Astrocyte (in vitro differentiated cells and primary cell): ENCODE results near the gene NNAT. TPM values are rescaled to one million over a fixed set of nuclear protein-coding genes. Genes with fewer than 3 reads are reported as not detected.

Source experiments
- DNase-seq: peaks from one replicate; pipeline ENCODE4 v3.0.0-alpha.2; 2010; ENCODE audit warnings: low read depth
- FAIRE-seq: peaks from 2 replicates; lab custom pipeline; 2011; peaks lifted over from hg19 to GRCh38; lab: Jason Lieb, UNC
- H2AFZ ChIP-seq: 2 replicates; pipeline ENCODE4 v1.6.0; 2012; ENCODE audit warnings: low read depth, low read length, inconsistent platforms
- H3K27ac ChIP-seq: 2 replicates; pipeline ENCODE4 v1.5.1; 2011; ENCODE audit warnings: low read depth, low read length, inconsistent platforms
- H3K27me3 ChIP-seq: 2 replicates; pipeline ENCODE4 v1.6.0; 2011; ENCODE audit warnings: low read length, inconsistent platforms; ENCODE audit not compliant: insufficient read depth
- H3K36me3 ChIP-seq: 2 replicates; pipeline ENCODE4 v1.5.1; 2011; ENCODE audit warnings: low read length, inconsistent platforms; ENCODE audit not compliant: insufficient read depth
- H3K4me1 ChIP-seq: 2 replicates; pipeline ENCODE4 v1.5.1; 2011; ENCODE audit warnings: low read length, inconsistent platforms; ENCODE audit not compliant: insufficient read depth
- H3K4me2 ChIP-seq: 2 replicates; pipeline ENCODE4 v1.6.0; 2012; ENCODE audit warnings: low read length, inconsistent platforms
- H3K4me3 ChIP-seq: 2 replicates; pipeline ENCODE4 v1.5.1; 2011; ENCODE audit warnings: low read depth, mild to moderate bottlenecking, low read length, inconsistent platforms; ENCODE audit not compliant: insufficient read depth
- H3K79me2 ChIP-seq: 2 replicates; pipeline ENCODE4 v1.6.0; 2012; ENCODE audit warnings: mild to moderate bottlenecking, low read length, inconsistent platforms; ENCODE audit not compliant: insufficient read depth
- H3K9ac ChIP-seq: 2 replicates; pipeline ENCODE4 v1.6.0; 2012; ENCODE audit warnings: mild to moderate bottlenecking, low read length, inconsistent platforms
- H3K9me3 ChIP-seq: 2 replicates; pipeline ENCODE4 v1.5.1; 2012; ENCODE audit warnings: low read depth, mild to moderate bottlenecking, low read length, inconsistent platforms; ENCODE audit not compliant: insufficient read depth
- H4K20me1 ChIP-seq: 2 replicates; pipeline ENCODE4 v1.6.0; 2012; ENCODE audit warnings: low read length, inconsistent platforms; ENCODE audit not compliant: insufficient read depth
- H3K27ac Mint-ChIP-seq: one replicate; pipeline ENCODE4 v1.8.0; 2021; ENCODE audit warnings: mild to moderate bottlenecking, mixed read lengths; ENCODE audit not compliant: unreplicated experiment
- H3K27me3 Mint-ChIP-seq: one replicate; pipeline ENCODE4 v1.8.0; 2021; ENCODE audit warnings: low read depth, mixed read lengths; ENCODE audit not compliant: unreplicated experiment
- H3K36me3 Mint-ChIP-seq: one replicate; pipeline ENCODE4 v1.8.0; 2021; ENCODE audit warnings: low read depth, mixed read lengths; ENCODE audit not compliant: unreplicated experiment
- H3K4me1 Mint-ChIP-seq: one replicate; pipeline ENCODE4 v1.8.0; 2021; ENCODE audit warnings: low read depth, mixed read lengths; ENCODE audit not compliant: unreplicated experiment
- H3K4me3 Mint-ChIP-seq: one replicate; pipeline ENCODE4 v1.8.0; 2021; ENCODE audit warnings: mild to moderate bottlenecking, moderate library complexity, mixed read lengths; ENCODE audit not compliant: unreplicated experiment
- H3K9me3 Mint-ChIP-seq: one replicate; pipeline ENCODE4 v1.8.0; 2021; ENCODE audit warnings: mild to moderate bottlenecking, mixed read lengths; ENCODE audit not compliant: unreplicated experiment
- CTCF ChIP-seq: IDR thresholded peaks from 2 replicates; pipeline ENCODE4 v1.5.1; 2011; ENCODE audit warnings: low read depth, mild to moderate bottlenecking, inconsistent platforms, low read length, moderate library complexity; ENCODE audit not compliant: insufficient read depth
- EZH2 ChIP-seq: IDR thresholded peaks from 2 replicates; pipeline ENCODE4 v1.6.1; 2012; ENCODE audit warnings: mild to moderate bottlenecking, low read length, inconsistent platforms; ENCODE audit not compliant: insufficient read depth
- total RNA-seq: library from RNA; stranded (reverse); gene quantifications from 2 replicates; pipeline ENCODE4 v1.2.1, GENCODE V29; 2021

Gene NNAT
- total RNA-seq, 1 donor from 2014 or later: 3.6 TPM

GRCh38 chr20:37494301-37494700, 26.7 kb upstream of the NNAT start:
- Histone ChIP-seq H3K4me3 (no peak overlapping the region), H2AFZ (no peak overlapping the region), H4K20me1 (peaks cover 7% of the 10 kb centered on the region), H3K27me3 (no peaks in the 10 kb centered on the region), H3K79me2 (no peaks in the 10 kb centered on the region), H3K4me2 (no peak overlapping the region), H3K9me3 (no peaks in the 10 kb centered on the region), H3K36me3 (no peaks in the 10 kb centered on the region), H3K9ac (no peak overlapping the region), H3K4me1 (no peaks in the 10 kb centered on the region), H3K27ac (no peak overlapping the region)
- peaks cover 12% of the 10 kb centered on the region for H3K4me1 Mint-ChIP-seq
- FAIRE-seq: no peak
- DNase-seq: no peak
- peaks cover 23% of the 10 kb centered on the region for H3K36me3 Mint-ChIP-seq
- TF ChIP-seq EZH2 (no peak), CTCF (no peak)
- peaks cover 10% of the 10 kb centered on the region for H3K9me3 Mint-ChIP-seq
- H3K27me3 Mint-ChIP-seq: peaks cover 7% of the 10 kb centered on the region
- no peak overlapping the region for H3K27ac Mint-ChIP-seq
- no peak overlapping the region for H3K4me3 Mint-ChIP-seq

DNA sequence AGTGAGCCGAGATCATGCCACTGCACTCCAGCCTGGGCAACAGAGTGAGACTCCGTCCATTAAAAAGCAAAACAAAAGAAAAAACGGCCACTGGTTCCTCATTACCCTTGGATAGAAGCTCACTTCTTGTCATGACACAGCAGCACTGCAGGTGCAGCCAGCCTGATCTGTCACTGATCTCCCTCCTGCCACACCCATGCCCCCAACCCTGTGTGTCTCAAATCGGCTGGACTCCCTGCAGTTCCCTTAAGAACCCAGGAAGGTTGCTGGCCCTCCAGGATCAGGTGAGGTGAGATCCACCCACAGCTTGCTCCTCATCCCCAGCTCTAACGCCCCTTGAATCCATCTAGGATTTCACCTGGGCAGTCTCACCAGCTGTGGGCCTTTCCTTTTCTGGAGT, 26.3 kb upstream of the NNAT start:
- H3K36me3 ChIP-seq: no peaks in the 10 kb centered on the region
- H3K79me2 ChIP-seq: no peaks in the 10 kb centered on the region
- TF ChIP-seq EZH2 (no peak), CTCF (no peak)
- H3K27ac ChIP-seq: no peak overlapping the region
- Mint-ChIP-seq H3K9me3 (peaks cover 10% of the 10 kb centered on the region), H3K4me1 (peaks cover 12% of the 10 kb centered on the region), H3K27me3 (peaks cover 7% of the 10 kb centered on the region), H3K4me3 (no peak overlapping the region), H3K27ac (no peak overlapping the region), H3K36me3 (peaks cover 23% of the 10 kb centered on the region)
- no peak for DNase-seq
- peaks cover 7% of the 10 kb centered on the region for H4K20me1 ChIP-seq
- H3K27me3 ChIP-seq: no peaks in the 10 kb centered on the region
- no peak overlapping the region for H3K9ac ChIP-seq
- H3K4me3 ChIP-seq: no peak overlapping the region
- H3K9me3 ChIP-seq: no peaks in the 10 kb centered on the region
- no peak for FAIRE-seq
- no peaks in the 10 kb centered on the region for H3K4me1 ChIP-seq
- no peak overlapping the region for H2AFZ ChIP-seq
- H3K4me2 ChIP-seq: no peak overlapping the region

DNA sequence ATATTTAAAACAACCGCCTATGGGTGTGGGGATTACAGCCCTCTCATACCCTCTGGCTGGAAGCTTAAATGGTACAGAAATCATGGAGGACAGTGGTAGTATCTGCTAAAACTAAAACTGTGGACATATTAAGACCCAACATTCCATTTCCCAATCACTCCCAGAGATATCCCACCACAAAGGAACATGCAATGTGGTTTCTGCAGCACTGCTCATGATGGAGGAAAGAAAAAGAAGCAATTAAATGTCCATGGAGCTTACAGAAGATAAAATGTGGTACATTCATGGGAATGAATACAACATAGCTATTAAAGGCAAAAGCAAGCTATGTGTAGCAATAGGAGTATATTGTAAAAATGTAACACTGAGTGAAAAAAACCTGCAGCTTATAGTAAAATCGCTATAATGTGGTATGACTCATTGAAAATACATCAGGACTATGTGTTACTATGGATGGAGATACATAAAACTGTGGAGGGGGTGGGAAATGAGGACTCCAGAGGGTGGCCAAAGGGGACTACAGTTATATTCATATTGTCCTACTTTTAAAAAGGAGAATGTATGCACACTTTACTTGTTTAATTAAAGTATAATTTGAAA, 22.9 kb upstream of the NNAT start:
- Histone ChIP-seq H3K4me1 (no peaks in the 10 kb centered on the region), H2AFZ (no peak overlapping the region), H3K27ac (no peak overlapping the region), H3K4me2 (no peak overlapping the region), H3K4me3 (no peak overlapping the region), H3K9me3 (no peaks in the 10 kb centered on the region), H3K27me3 (no peaks in the 10 kb centered on the region), H4K20me1 (peaks cover 11% of the 10 kb centered on the region), H3K36me3 (no peaks in the 10 kb centered on the region), H3K79me2 (no peaks in the 10 kb centered on the region), H3K9ac (no peak overlapping the region)
- DNase-seq (no peak), FAIRE-seq (peak; percentile 9)
- Mint-ChIP-seq H3K27ac (no peak overlapping the region), H3K4me3 (no peak overlapping the region), H3K9me3 (peaks cover 2% of the 10 kb centered on the region), H3K36me3 (peaks cover 16% of the 10 kb centered on the region), H3K27me3 (peaks cover under 1% of the 10 kb centered on the region), H3K4me1 (peaks cover 12% of the 10 kb centered on the region)
- TF ChIP-seq CTCF (no peak), EZH2 (no peak)
